Panc1 (cell line): ENCODE data around the gene RPP25.

Source experiments
- CTCF ChIP-seq: fragments of 450-650 bp; IDR thresholded peaks from 2 replicates; pipeline ENCODE4 v1.5.1; 2017; ENCODE audit warnings: mild to moderate bottlenecking
- POLR2AphosphoS5 ChIP-seq: IDR thresholded peaks from 2 replicates; pipeline ENCODE4 v1.6.1; 2012; ENCODE audit warnings: mild to moderate bottlenecking, low read depth, low read length, moderate library complexity
- SIN3A ChIP-seq: IDR thresholded peaks from 2 replicates; pipeline ENCODE4 v1.6.1; 2012; ENCODE audit warnings: low read depth, mild to moderate bottlenecking, low read length, moderate library complexity, borderline replicate concordance; ENCODE audit not compliant: insufficient read depth

- no peak for TF ChIP-seq SIN3A
- no peak for TF ChIP-seq CTCF
- no peak for TF ChIP-seq POLR2AphosphoS5
Measured at GRCh38 chr15:74920456-74920855, 36.1 kb downstream of the RPP25 start.
